ENCODE measurements around the gene SLC4A8.

SLC4A8 gene

DNA sequence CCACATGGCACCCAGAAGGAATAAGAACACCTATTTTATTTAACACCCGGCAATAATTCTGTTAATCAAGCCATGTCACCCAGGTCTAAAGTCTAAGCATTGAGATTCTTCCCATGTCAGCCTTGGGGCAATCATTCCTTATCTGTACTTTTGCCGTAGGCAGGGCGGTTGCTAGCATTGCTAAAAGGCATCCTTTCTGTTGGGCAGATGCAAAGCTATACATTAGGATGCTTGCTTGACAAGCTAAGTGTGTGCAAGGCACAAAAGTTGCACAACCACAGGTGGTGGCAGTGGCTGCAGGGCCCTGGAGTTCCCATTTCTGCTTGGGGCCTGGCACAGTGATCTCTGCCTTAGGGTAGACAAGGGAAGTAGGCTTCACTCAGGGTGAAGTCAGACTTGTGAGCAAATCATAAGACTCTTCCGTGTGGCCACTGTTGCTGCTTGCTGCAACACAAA is 20.9 kb upstream of the SLC4A8 start:
- TF ChIP-seq, protein P1, sequence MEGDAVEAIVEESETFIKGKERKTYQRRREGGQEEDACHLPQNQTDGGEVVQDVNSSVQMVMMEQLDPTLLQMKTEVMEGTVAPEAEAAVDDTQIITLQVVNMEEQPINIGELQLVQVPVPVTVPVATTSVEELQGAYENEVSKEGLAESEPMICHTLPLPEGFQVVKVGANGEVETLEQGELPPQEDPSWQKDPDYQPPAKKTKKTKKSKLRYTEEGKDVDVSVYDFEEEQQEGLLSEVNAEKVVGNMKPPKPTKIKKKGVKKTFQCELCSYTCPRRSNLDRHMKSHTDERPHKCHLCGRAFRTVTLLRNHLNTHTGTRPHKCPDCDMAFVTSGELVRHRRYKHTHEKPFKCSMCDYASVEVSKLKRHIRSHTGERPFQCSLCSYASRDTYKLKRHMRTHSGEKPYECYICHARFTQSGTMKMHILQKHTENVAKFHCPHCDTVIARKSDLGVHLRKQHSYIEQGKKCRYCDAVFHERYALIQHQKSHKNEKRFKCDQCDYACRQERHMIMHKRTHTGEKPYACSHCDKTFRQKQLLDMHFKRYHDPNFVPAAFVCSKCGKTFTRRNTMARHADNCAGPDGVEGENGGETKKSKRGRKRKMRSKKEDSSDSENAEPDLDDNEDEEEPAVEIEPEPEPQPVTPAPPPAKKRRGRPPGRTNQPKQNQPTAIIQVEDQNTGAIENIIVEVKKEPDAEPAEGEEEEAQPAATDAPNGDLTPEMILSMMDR (IDR thresholded peaks at IDR 0.05; ENCODE audit: borderline replicate concordance, extremely low read depth, low read length, poor library complexity, severe bottlenecking), result no peak
- no peak for TF ChIP-seq EZH2 (IDR thresholded peaks at IDR 0.05; ENCODE audit: borderline replicate concordance, low read depth, low read length, severe bottlenecking)
- Histone ChIP-seq H3K4me1 (ENCODE audit: insufficient read depth, low read length) (peaks cover 5% of the 10 kb centered on the region), H3K9me3 (ENCODE audit: insufficient read depth, low read length, severe bottlenecking) (no peaks in the 10 kb centered on the region), H3K27me3 (ENCODE audit: insufficient read depth, low read length, poor library complexity) (no peaks in the 10 kb centered on the region), H3K4me3 (ENCODE audit: low read depth in 1 of 2, low read length in 2 of 2) (no peak overlapping the region), H3K79me2 (ENCODE audit: insufficient read depth, low read length) (no peaks in the 10 kb centered on the region), H3K27ac (ENCODE audit: low read length) (no peak overlapping the region), H4K20me1 (ENCODE audit: insufficient read depth, low read length) (no peaks in the 10 kb centered on the region), H3K9ac (ENCODE audit: low read depth, low read length) (no peak overlapping the region), H3K4me2 (ENCODE audit: insufficient read depth, low read length) (no peak overlapping the region), H3K36me3 (ENCODE audit: insufficient read depth, low read length) (no peaks in the 10 kb centered on the region), H2AFZ (ENCODE audit: low read depth, low read length) (no peak overlapping the region)
- no peak for ATAC-seq (ENCODE audit: insufficient read depth, low read depth)
- no peak for DNase-seq

GRCh38 chr12:51404627-51405026 is 20.0 kb upstream of the SLC4A8 start:
- Histone ChIP-seq H3K4me3 (ENCODE audit: low read depth in 1 of 2, low read length in 2 of 2) (no peak overlapping the region), H3K9ac (ENCODE audit: low read depth, low read length) (no peak overlapping the region), H4K20me1 (ENCODE audit: insufficient read depth, low read length) (no peaks in the 10 kb centered on the region), H3K4me1 (ENCODE audit: insufficient read depth, low read length) (peaks cover 5% of the 10 kb centered on the region), H3K27me3 (ENCODE audit: insufficient read depth, low read length, poor library complexity) (no peaks in the 10 kb centered on the region), H2AFZ (ENCODE audit: low read depth, low read length) (no peak overlapping the region), H3K9me3 (ENCODE audit: insufficient read depth, low read length, severe bottlenecking) (no peaks in the 10 kb centered on the region), H3K27ac (ENCODE audit: low read length) (no peak overlapping the region), H3K4me2 (ENCODE audit: insufficient read depth, low read length) (no peak overlapping the region), H3K79me2 (ENCODE audit: insufficient read depth, low read length) (no peaks in the 10 kb centered on the region), H3K36me3 (ENCODE audit: insufficient read depth, low read length) (no peaks in the 10 kb centered on the region)
- TF ChIP-seq EZH2 (IDR thresholded peaks at IDR 0.05; ENCODE audit: borderline replicate concordance, low read depth, low read length, severe bottlenecking), result no peak
- TF ChIP-seq, protein P1 (IDR thresholded peaks at IDR 0.05; ENCODE audit: borderline replicate concordance, extremely low read depth, low read length, poor library complexity, severe bottlenecking), result no peak
- DNase-seq, result no peak
- no peak for ATAC-seq (ENCODE audit: insufficient read depth, low read depth)

DNA sequence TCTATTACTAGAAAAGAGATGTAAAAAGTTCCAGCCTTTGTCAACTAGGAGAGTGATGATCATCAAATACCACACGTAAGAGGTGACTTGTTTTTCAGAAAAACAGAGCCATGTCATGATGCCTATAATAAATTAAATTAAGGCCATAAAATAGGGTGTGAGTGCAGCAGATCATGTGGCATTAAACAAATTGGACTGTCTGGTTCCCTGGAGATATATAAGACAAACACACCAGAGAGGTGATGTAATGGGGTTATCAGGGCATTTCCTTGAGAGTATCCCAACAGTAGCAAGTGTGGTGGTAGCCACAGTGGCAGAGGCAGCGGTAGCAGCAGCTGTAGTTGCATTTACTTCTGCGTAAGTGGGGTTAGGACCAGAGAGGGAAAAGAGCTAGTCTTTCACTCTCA is 18.8 kb upstream of the SLC4A8 start:
- Histone ChIP-seq H3K27me3 (ENCODE audit: insufficient read depth, low read length, poor library complexity) (no peaks in the 10 kb centered on the region), H3K4me1 (ENCODE audit: insufficient read depth, low read length) (peaks cover 5% of the 10 kb centered on the region), H3K27ac (ENCODE audit: low read length) (no peak overlapping the region), H4K20me1 (ENCODE audit: insufficient read depth, low read length) (no peaks in the 10 kb centered on the region), H3K36me3 (ENCODE audit: insufficient read depth, low read length) (no peaks in the 10 kb centered on the region), H3K4me3 (ENCODE audit: low read depth in 1 of 2, low read length in 2 of 2) (no peak overlapping the region), H3K4me2 (ENCODE audit: insufficient read depth, low read length) (no peak overlapping the region), H3K9me3 (ENCODE audit: insufficient read depth, low read length, severe bottlenecking) (no peaks in the 10 kb centered on the region), H3K9ac (ENCODE audit: low read depth, low read length) (no peak overlapping the region), H2AFZ (ENCODE audit: low read depth, low read length) (no peak overlapping the region), H3K79me2 (ENCODE audit: insufficient read depth, low read length) (no peaks in the 10 kb centered on the region)
- no peak for ATAC-seq (ENCODE audit: insufficient read depth, low read depth)
- no peak for DNase-seq
- TF ChIP-seq, protein P1 (IDR thresholded peaks at IDR 0.05; ENCODE audit: borderline replicate concordance, extremely low read depth, low read length, poor library complexity, severe bottlenecking), result no peak
- TF ChIP-seq EZH2 (IDR thresholded peaks at IDR 0.05; ENCODE audit: borderline replicate concordance, low read depth, low read length, severe bottlenecking), result no peak

DNA sequence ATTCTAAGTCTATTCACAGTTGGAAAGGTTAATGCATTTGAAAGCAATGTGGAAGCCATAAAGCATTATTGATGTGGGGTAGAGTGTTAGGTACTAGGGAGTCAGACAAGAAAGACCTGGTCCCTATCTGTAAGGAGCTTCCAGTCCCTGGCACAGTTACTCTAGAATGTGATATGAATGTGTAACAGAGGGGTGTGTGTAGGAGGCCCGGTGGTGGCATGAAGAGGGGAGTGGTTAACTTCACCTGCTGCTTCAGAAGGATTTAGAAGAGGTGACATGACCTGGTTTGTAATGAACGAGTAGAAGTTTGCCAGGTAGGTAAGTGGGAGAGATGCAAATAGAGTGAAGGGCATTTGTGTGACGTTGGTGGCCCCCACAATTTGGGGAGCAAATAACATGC is 18.3 kb upstream of the SLC4A8 start:
- H3K27me3 ChIP-seq (ENCODE audit: insufficient read depth, low read length, poor library complexity), result no peaks in the 10 kb centered on the region
- H3K27ac ChIP-seq (ENCODE audit: low read length), result no peak overlapping the region
- no peaks in the 10 kb centered on the region for H3K36me3 ChIP-seq (ENCODE audit: insufficient read depth, low read length)
- no peak for ATAC-seq (ENCODE audit: insufficient read depth, low read depth)
- no peak for TF ChIP-seq EZH2 (IDR thresholded peaks at IDR 0.05; ENCODE audit: borderline replicate concordance, low read depth, low read length, severe bottlenecking)
- TF ChIP-seq, protein P1 (IDR thresholded peaks at IDR 0.05; ENCODE audit: borderline replicate concordance, extremely low read depth, low read length, poor library complexity, severe bottlenecking), result no peak
- no peak overlapping the region for H3K4me3 ChIP-seq (ENCODE audit: low read depth in 1 of 2, low read length in 2 of 2)
- H3K9ac ChIP-seq (ENCODE audit: low read depth, low read length), result no peak overlapping the region
- H4K20me1 ChIP-seq (ENCODE audit: insufficient read depth, low read length), result no peaks in the 10 kb centered on the region
- no peaks in the 10 kb centered on the region for H3K9me3 ChIP-seq (ENCODE audit: insufficient read depth, low read length, severe bottlenecking)
- DNase-seq, result no peak
- no peak overlapping the region for H2AFZ ChIP-seq (ENCODE audit: low read depth, low read length)
- no peak overlapping the region for H3K4me2 ChIP-seq (ENCODE audit: insufficient read depth, low read length)
- peaks cover 5% of the 10 kb centered on the region for H3K4me1 ChIP-seq (ENCODE audit: insufficient read depth, low read length)
- H3K79me2 ChIP-seq (ENCODE audit: insufficient read depth, low read length), result no peaks in the 10 kb centered on the region

Measured in DND-41 (cell line).